Stomach (tissue), 9 donors: ENCODE results near the gene MATK. TPM values are rescaled to one million over a fixed set of nuclear protein-coding genes. Genes with fewer than 3 reads are reported as not detected.

Experiments used
- DNase-seq, 2 donors: peaks; one replicate each; pipeline versions ENCODE4 v3.0.0 to v3.0.0-alpha.2; 2013 to 2019
- H3K27ac ChIP-seq, 5 donors: fragments of 200-600 bp in 4 of 5; sonication (generic) in 4 of 5; one replicate each; pipeline ENCODE4 v1.5.1; 2013 to 2019; ENCODE audit warnings: mild to moderate bottlenecking in 1 of 5, moderate library complexity in 1 of 5
- H3K27me3 ChIP-seq, 3 donors: fragments of 200-600 bp; sonication (generic); one replicate each; pipeline ENCODE4 v1.5.1; 2017 to 2019; ENCODE audit warnings: mixed run types in 1 of 3
- H3K36me3 ChIP-seq, 4 donors: fragments of 200-600 bp; sonication (generic); 1 replicate in 3 of 4; 2 replicates in 1 of 4; pipeline ENCODE4 v1.5.1; 2016 to 2019
- H3K4me1 ChIP-seq, 4 donors: fragments of 200-600 bp; sonication (generic); one replicate each; pipeline ENCODE4 v1.5.1; 2016 to 2019
- H3K4me3 ChIP-seq, 4 donors: fragments of 200-600 bp; sonication (generic) in 3 of 4; one replicate each; pipeline ENCODE4 v1.5.1; 2016 to 2019; ENCODE audit warnings: mild to moderate bottlenecking in 1 of 4
- H3K9me3 ChIP-seq, 4 donors: fragments of 200-600 bp; sonication (generic); one replicate each; pipeline ENCODE4 v1.5.1; 2016 to 2019
- CTCF ChIP-seq, 7 experiments: fragments of 450-650 bp in 4 of 7; fragments of 200-600 bp in 3 of 7; sonication (generic) in 3 of 7; IDR thresholded peaks; one replicate each; pipeline ENCODE4 v1.5.1; 2016 to 2019; ENCODE audit warnings: antibody characterized with exemption in 7 of 7, control low read depth in 2 of 7, mild to moderate bottlenecking in 1 of 7
- EP300 ChIP-seq: sonication (generic); formaldehyde crosslinking; IDR thresholded peaks from one replicate; pipeline ENCODE4 v1.6.1; 2017; ENCODE audit warnings: antibody characterized with exemption
- POLR2A ChIP-seq, 4 donors: fragments of 450-650 bp; IDR thresholded peaks; one replicate each; pipeline ENCODE4 v1.6.1; 2016; ENCODE audit warnings: antibody characterized with exemption in 4 of 4, control low read depth in 2 of 4, mild to moderate bottlenecking in 1 of 4, moderate library complexity in 1 of 4
- POLR2AphosphoS5 ChIP-seq, 3 donors: sonication (generic); formaldehyde crosslinking; IDR thresholded peaks; one replicate each; pipeline ENCODE4 v1.6.1; 2016; ENCODE audit warnings: antibody characterized with exemption in 3 of 3
- WGBS, 5 donors: extraction: QIAGEN DNeasy Blood & Tissue Kit in 3 of 5; methylation state at CpG; one replicate each; pipeline versions ENCODE4 v1.1.5 to v1.1.7; 2013 to 2018; 5-methylcytosine and 5-hydroxymethylcytosine counted together
- intact Hi-C: fragments of 100-400 bp; cut with DNase I; formaldehyde crosslinking; loops from one replicate; pipeline ENCODE4 v1.15.1; 2023; ENCODE audit warnings: low total_unique reads
- polyA plus RNA-seq, 3 donors: library from polyadenylated mRNA; stranded (reverse); fragments of 200-250 nt; gene quantifications; one replicate each; pipeline ENCODE4 v1.2.3, GENCODE V29; 2013
- total RNA-seq, 5 donors: library from RNA; depleted of rRNA; stranded (reverse); fragments of >200 nt; gene quantifications; one replicate each; pipeline versions ENCODE4 v1.1.0 to v1.2.3, GENCODE V29; 2014 to 2016
- donor health status: healthy with polysubstance abuse.
- donor health status: Bipolar disorder and iron deficiency.
- donor health status: healthy.

The MATK gene
- total and polyA plus RNA-seq, 8 donors: 1.4 to 48.7 (median 3.4) TPM; not detected in 1

DNA sequence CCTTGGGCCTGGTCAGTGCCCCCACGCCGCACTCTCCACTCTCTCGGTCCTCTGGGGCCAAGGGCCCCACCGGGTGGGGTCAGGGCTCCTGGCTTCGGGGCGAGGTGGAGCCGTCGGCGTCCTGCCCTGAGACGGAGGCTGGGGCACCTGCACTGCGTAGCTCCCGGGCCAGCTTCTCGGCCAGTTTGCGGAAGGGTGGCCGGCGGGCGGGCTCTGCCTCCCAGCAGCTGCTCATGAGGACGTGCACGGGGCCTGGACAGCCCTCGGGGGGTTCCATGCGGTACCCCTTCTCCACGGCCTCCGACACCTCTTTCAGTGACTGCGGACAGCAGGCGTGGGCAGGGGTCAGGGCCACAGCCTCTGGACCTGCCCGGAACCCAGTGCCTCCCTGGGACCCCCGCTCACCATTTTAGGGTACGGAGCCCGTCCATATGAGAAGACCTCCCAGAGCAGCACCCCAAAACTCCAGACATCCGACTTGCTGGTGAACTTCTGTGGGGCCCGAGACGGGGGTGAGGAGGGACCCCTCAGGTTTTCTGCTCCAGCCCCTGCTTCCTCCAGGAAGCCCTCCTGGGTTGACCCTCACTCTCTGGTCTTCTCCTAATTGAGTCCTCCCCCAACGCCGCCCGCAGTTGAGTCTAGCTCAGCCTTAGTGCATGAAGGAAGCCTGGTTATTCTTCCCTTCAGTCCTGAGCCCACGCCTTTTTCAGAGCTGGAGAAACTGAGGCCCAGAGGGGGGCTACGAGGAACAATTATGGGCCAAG lies 7.9 kb downstream of the MATK start:
- TF ChIP-seq POLR2A (IDR thresholded peaks at IDR 0.05) (no peak), CTCF (IDR thresholded peaks at IDR 0.05) (no peak), POLR2AphosphoS5 (IDR thresholded peaks at IDR 0.05) (no peak), EP300 (no peak)
- intact Hi-C loops: no loop called here
- no peak for DNase-seq
- Histone ChIP-seq H3K4me3 (no peak overlapping the region), H3K9me3 (peaks cover 20 to 26% (median 25%) of the 10 kb centered on the region in 4 donors), H3K27me3 (peaks cover 0 to 36% (median 1%) of the 10 kb centered on the region in 3 donors), H3K27ac (no peak overlapping the region), H3K4me1 (no peaks in the 10 kb centered on the region), H3K36me3 (peaks cover 0 to 12% (median 0%) of the 10 kb centered on the region in 4 donors)
- 78 to 84% (median 83%) methylated on average over 11 to 37 of the region's 37 CpGs for WGBS, 5 donors

DNA sequence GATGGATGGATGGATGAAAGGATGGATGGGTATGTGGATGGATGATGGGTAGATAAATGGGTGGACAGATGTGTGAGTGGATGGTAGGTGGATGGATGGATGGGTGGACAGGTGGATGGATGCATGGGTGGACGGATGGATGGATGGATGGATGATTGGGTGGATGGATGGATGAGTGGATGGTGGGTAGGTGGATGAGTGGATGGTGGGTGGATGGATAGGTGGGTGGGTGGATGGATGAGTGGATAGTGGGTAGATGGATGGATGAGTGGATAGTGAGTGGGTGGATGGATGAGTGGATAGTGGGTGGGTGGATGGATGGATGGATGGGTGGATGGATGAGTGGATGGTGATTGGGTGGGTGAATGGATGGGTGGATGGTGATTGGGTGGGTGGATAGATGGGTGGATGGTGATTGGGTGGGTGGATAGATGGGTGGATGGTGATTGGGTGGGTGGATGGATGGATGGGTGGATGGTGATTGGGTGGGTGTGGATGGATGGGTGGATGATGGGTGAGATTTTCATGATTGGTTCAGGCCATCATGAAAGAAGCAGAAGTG lies 9.6 kb downstream of the MATK start:
- Histone ChIP-seq H3K4me1 (no peaks in the 10 kb centered on the region), H3K9me3 (peaks cover 9 to 11% (median 10%) of the 10 kb centered on the region in 4 donors), H3K4me3 (no peak overlapping the region), H3K36me3 (peaks cover 0 to 1% (median 0%) of the 10 kb centered on the region in 4 donors), H3K27me3 (peaks cover 0 to 19% (median 0%) of the 10 kb centered on the region in 3 donors), H3K27ac (no peak overlapping the region)
- TF ChIP-seq EP300: no peak
- TF ChIP-seq POLR2A (IDR thresholded peaks at IDR 0.05): no peak
- no peak for TF ChIP-seq CTCF (IDR thresholded peaks at IDR 0.05)
- TF ChIP-seq POLR2AphosphoS5 (IDR thresholded peaks at IDR 0.05): no peak
- intact Hi-C loops: no loop called here
- 85 to 96% (median 90%) methylated on average over 1 of the region's 1 CpG for WGBS, 5 donors
- DNase-seq: no peak

DNA sequence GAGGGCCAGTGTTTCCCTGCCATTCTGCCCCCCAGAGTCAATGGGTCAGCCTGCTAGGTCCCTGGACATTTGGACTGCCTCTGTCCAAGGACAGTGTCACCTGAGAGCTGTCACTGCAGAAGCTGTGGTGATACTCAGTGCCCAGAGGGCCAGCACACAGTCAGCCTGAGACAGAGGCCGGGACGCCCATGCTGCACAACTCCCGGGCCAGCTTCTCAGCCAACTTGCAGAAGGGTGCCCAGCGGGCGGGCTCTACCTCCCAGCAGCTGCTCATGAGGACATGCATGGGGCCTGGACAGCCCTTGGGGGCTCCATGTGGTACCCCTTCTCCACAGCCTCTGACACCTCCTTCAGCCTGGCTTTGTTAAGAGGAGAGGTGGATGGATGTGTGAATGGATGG lies 10.3 kb downstream of the MATK start:
- WGBS, 5 donors: 84 to 91% (median 89%) methylated on average over 5 of the region's 5 CpGs
- Histone ChIP-seq H3K27me3 (peaks cover 0 to 19% (median 0%) of the 10 kb centered on the region in 3 donors), H3K9me3 (peaks cover 2 to 4% (median 3%) of the 10 kb centered on the region in 4 donors), H3K36me3 (no peaks in the 10 kb centered on the region), H3K27ac (no peak overlapping the region), H3K4me1 (no peaks in the 10 kb centered on the region), H3K4me3 (no peak overlapping the region)
- DNase-seq: no peak
- TF ChIP-seq POLR2A (IDR thresholded peaks at IDR 0.05) (no peak), EP300 (no peak), CTCF (IDR thresholded peaks at IDR 0.05) (no peak), POLR2AphosphoS5 (IDR thresholded peaks at IDR 0.05) (no peak)
- intact Hi-C loops: no loop called here

DNA sequence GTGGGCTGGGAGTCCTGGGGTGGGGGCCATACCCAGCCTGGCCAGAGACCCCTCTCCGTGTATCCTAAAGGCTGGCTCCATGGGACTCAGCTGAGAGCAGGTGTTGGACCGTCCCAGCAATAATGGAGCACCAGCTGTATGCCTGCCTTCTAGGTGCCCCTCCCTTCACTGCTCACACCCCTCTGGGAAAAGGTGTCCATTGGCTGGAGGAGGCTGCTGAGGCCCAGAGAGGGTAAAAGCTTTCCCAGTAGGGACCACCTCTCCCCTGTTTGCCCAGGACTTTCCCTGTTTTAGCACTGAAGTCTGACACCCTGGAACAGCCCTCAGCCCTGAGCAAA lies 10.8 kb downstream of the MATK start:
- H3K4me1 ChIP-seq: no peaks in the 10 kb centered on the region
- intact Hi-C loops: no loop called here
- DNase-seq: no peak
- WGBS, 5 donors: 74 to 91% (median 82%) methylated on average over 2 of the region's 2 CpGs
- peaks cover 0 to under 1% (median 0%) of the 10 kb centered on the region in 4 donors for H3K36me3 ChIP-seq
- H3K27me3 ChIP-seq: peaks cover 0 to 19% (median 0%) of the 10 kb centered on the region in 3 donors
- H3K4me3 ChIP-seq: no peak overlapping the region
- no peaks in the 10 kb centered on the region for H3K9me3 ChIP-seq
- H3K27ac ChIP-seq: no peak overlapping the region
- no peak for TF ChIP-seq POLR2AphosphoS5 (IDR thresholded peaks at IDR 0.05)
- TF ChIP-seq POLR2A (IDR thresholded peaks at IDR 0.05): no peak
- TF ChIP-seq EP300: no peak
- no peak for TF ChIP-seq CTCF (IDR thresholded peaks at IDR 0.05)
